Neuronal stem cell (in vitro differentiated cells): ENCODE results near the gene FMNL3.
"Not testable (repeated sequence)": the region's sequence is repeated elsewhere in the genome, so short reads cannot be mapped to it uniquely, and the experiment has no call there.

ENCODE experiments used
- DNase-seq: peaks from one replicate; pipeline ENCODE4 v3.0.0-alpha.2; 2013; ENCODE audit warnings: low spot score
- H2AFZ ChIP-seq: one replicate; pipeline ENCODE4 v1.6.1; 2013; ENCODE audit warnings: mild to moderate bottlenecking, low read length, inconsistent platforms
- H2AK5ac ChIP-seq: 2 replicates; pipeline ENCODE4 v1.6.1; 2013; ENCODE audit warnings: low read depth, mild to moderate bottlenecking, inconsistent platforms, low read length, moderate library complexity, mixed read lengths
- H2BK120ac ChIP-seq: 2 replicates; pipeline ENCODE4 v1.6.1; 2013; ENCODE audit warnings: low read depth, mild to moderate bottlenecking, inconsistent platforms, low read length, moderate library complexity, mixed read lengths
- H2BK12ac ChIP-seq: one replicate; pipeline ENCODE4 v1.6.1; 2013; ENCODE audit warnings: low read length, inconsistent platforms
- H2BK15ac ChIP-seq: 2 replicates; pipeline ENCODE4 v1.6.1; 2013; ENCODE audit warnings: mild to moderate bottlenecking, low read length, inconsistent platforms, mixed read lengths
- H2BK5ac ChIP-seq: one replicate; pipeline ENCODE4 v1.6.1; 2013; ENCODE audit warnings: inconsistent platforms, mild to moderate bottlenecking, low read length, moderate library complexity
- H3K14ac ChIP-seq: one replicate; pipeline ENCODE4 v1.6.1; 2013; ENCODE audit warnings: low read length, inconsistent platforms
- H3K18ac ChIP-seq: 2 replicates; pipeline ENCODE4 v1.6.1; 2013; ENCODE audit warnings: low read length, inconsistent platforms
- H3K23ac ChIP-seq: 2 replicates; pipeline ENCODE4 v1.6.1; 2013; ENCODE audit warnings: low read depth, mild to moderate bottlenecking, mixed read lengths, low read length, inconsistent platforms; ENCODE audit not compliant: poor library complexity
- H3K27ac ChIP-seq: replicated peaks from 3 replicates; pipeline ENCODE4 v1.5.1; 2013; ENCODE audit warnings: low read length, inconsistent platforms
- H3K27me3 ChIP-seq, 3 experiments: 2 replicates each; pipeline ENCODE4 v1.6.1; 2013; ENCODE audit warnings: low read length in 3 of 3, mild to moderate bottlenecking in 2 of 3, inconsistent platforms in 1 of 3, low read depth in 1 of 3, mixed read lengths in 1 of 3, moderate library complexity in 1 of 3; ENCODE audit not compliant: control insufficient read depth in 3 of 3, insufficient read depth in 3 of 3
- H3K36me3 ChIP-seq, 2 donors: replicated peaks in 1 of 2; 2 replicates each; pipeline ENCODE4 v1.6.1; 2013; ENCODE audit warnings: low read length in 2 of 2; ENCODE audit not compliant: control insufficient read depth in 2 of 2, insufficient read depth in 2 of 2
- H3K4ac ChIP-seq: 2 replicates; pipeline ENCODE4 v1.6.1; 2013; ENCODE audit warnings: inconsistent platforms, mild to moderate bottlenecking, low read length, moderate library complexity
- H3K4me1 ChIP-seq, 2 donors: 1 replicate in 1 of 2; 2 replicates in 1 of 2; pipeline ENCODE4 v1.6.1; 2013; ENCODE audit warnings: low read length in 2 of 2, low read depth in 1 of 2; ENCODE audit not compliant: control insufficient read depth in 2 of 2, insufficient read depth in 1 of 2
- H3K4me2 ChIP-seq: one replicate; pipeline ENCODE4 v1.6.1; 2013; ENCODE audit warnings: mild to moderate bottlenecking, low read length, inconsistent platforms; ENCODE audit not compliant: insufficient read depth, poor library complexity, severe bottlenecking
- H3K4me3 ChIP-seq, 2 donors: 2 replicates each; pipeline ENCODE4 v1.5.1; 2013; ENCODE audit warnings: low read length in 2 of 2, mild to moderate bottlenecking in 2 of 2, inconsistent platforms in 1 of 2, moderate library complexity in 1 of 2
- H3K79me1 ChIP-seq: one replicate; pipeline ENCODE4 v1.6.1; 2013; ENCODE audit warnings: low read depth, mild to moderate bottlenecking, inconsistent platforms, low read length, moderate library complexity
- H3K9ac ChIP-seq: one replicate; pipeline ENCODE4 v1.6.1; 2013; ENCODE audit warnings: mild to moderate bottlenecking, low read depth, low read length, inconsistent platforms; ENCODE audit not compliant: poor library complexity
- H3K9me3 ChIP-seq, 2 donors: replicated peaks in 1 of 2; 2 replicates each; pipeline versions ENCODE3 to v1.6.1; 2013; ENCODE audit warnings: low read length in 2 of 2, mild to moderate bottlenecking in 2 of 2, inconsistent platforms in 1 of 2, low read depth in 1 of 2, mixed read lengths in 1 of 2, moderate library complexity in 1 of 2; ENCODE audit not compliant: control insufficient read depth in 2 of 2, insufficient read depth in 1 of 2
- H4K8ac ChIP-seq: one replicate; pipeline ENCODE4 v1.6.1; 2013; ENCODE audit warnings: low read depth, mild to moderate bottlenecking, inconsistent platforms, low read length, moderate library complexity
- H4K91ac ChIP-seq: one replicate; pipeline ENCODE4 v1.6.1; 2013; ENCODE audit warnings: low read length, low read depth, mild to moderate bottlenecking, inconsistent platforms; ENCODE audit not compliant: poor library complexity
- WGBS, 2 donors: extraction: QIAGEN DNeasy Blood & Tissue Kit; methylation state at CpG; one replicate each; pipeline ENCODE4 v1.1.7; 2013; ENCODE audit warnings: missing lambda C conversion rate in 2 of 2, mixed read lengths in 1 of 2; ENCODE audit not compliant: insufficient read length in 2 of 2, insufficient replicate concordance in 1 of 2; ENCODE audit errors: extremely low coverage in 2 of 2; 5-methylcytosine and 5-hydroxymethylcytosine counted together

FMNL3 gene

DNA sequence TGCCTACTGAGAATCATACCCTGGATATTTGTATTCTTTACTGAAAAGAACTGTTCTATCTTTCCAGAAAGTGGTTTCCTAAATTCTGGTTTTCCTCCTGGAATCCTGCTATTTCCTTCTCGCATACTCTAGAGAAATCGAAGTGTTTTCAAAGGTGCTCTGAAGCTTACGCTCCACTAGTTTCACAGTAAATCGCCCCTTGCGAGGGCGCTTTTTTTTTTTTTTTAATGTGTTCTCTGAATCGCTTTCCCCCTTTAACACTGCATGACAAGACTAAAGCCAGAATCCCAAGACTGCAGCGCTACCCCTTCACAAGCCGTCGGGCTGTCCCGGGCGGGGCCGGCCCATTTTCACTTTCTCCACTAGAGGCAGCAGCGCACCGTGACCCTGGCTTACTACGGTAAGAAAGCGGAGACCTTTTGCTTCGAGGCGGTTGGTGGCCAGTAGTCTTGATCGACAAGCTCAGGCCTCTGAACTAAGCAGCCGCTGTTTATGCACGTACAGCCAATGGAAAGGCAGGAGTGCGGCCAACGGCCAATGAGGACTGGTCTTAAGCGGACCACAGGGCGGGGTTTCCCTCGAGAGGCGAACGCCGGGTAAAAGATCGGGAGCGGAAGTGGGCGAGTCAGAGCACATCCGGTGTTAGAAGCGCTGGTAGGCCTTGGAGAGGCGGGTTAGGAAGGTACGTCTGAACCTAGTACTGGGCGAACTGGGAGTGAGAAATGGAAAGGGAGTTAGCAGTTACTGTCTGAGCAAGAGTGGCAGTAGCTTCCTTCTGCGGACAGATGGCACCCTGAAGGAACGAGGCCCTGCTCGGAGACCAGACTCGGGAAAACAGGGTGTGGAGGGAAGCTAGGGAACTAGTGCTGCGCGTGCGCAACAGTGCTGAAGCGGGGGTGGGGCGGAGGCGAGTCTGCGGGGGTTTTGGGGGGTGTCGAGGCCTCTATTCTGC, 34.0 kb upstream of the FMNL3 start, which contains the start of gene TMBIM6:
Gene TMBIM6, plus strand, starts transcription at position 628 of the 952 bp plus-strand sequence. CDS start 10,937 bp downstream, outside the sequence.
- Histone ChIP-seq H3K79me1 (peaks cover 4% of the 10 kb centered on the region), H2BK12ac (no peak within 1 kb of the TSS), H3K36me3 (peaks cover 0 to 32% of the 10 kb centered on the region in 2 donors), H4K8ac (no peak within 1 kb of the TSS), H2BK5ac (no peak within 1 kb of the TSS), H3K18ac (peak within 1 kb of the TSS; percentile 95), H3K4ac (no peak within 1 kb of the TSS), H3K9me3 (no peaks in the 10 kb centered on the region), H3K9ac (peak within 1 kb of the TSS; percentile 96), H3K27ac (peak within 1 kb of the TSS; percentile 95), H4K91ac (no peak within 1 kb of the TSS), H2BK120ac (no peak within 1 kb of the TSS), H3K4me3 (peak within 1 kb of the TSS; percentile 65 to 96), H2AK5ac (no peak within 1 kb of the TSS), H3K14ac (peak within 1 kb of the TSS; percentile 79), H3K27me3 (no peaks in the 10 kb centered on the region), H3K4me1 (peaks cover 2 to 16% of the 10 kb centered on the region in 2 donors), H3K4me2 (peak within 1 kb of the TSS; percentile 68), H2AFZ (peak within 1 kb of the TSS; percentile 76), H3K23ac (peak within 1 kb of the TSS; percentile 66), H2BK15ac (no peak within 1 kb of the TSS)
- WGBS, 2 donors, result no CpG with 5 or more reads among the region's 50 CpGs
- DNase-seq, result peak; percentile 99

DNA sequence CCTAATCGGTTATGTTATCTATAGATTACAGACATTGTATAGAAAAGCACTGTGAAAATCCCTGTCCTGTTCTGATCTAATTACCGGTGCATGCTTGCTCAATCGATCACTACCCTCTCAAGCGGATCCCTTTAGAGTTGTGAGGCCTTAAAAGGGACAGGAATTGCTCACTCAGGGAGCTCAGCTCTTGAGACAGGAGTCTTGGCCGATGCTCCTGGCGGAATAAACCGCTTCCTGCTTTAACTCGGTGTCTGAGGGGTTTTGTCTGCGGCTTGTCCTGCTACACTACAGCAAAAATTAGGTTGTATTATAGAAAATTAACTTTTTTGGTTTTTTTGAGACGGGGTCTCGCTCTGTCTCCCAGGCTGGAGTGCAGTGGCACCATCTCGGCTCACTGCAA, 33.1 kb upstream of the FMNL3 start:
- H4K8ac ChIP-seq, H2BK120ac ChIP-seq, H3K23ac ChIP-seq, H3K4me3 ChIP-seq, H2AK5ac ChIP-seq, H3K18ac ChIP-seq, DNase-seq, H3K27me3 ChIP-seq, H3K4ac ChIP-seq, H3K79me1 ChIP-seq, H4K91ac ChIP-seq, H3K9ac ChIP-seq, H2BK12ac ChIP-seq, H3K9me3 ChIP-seq, H3K27ac ChIP-seq, H2BK5ac ChIP-seq, H3K4me2 ChIP-seq, H3K14ac ChIP-seq, H2BK15ac ChIP-seq: not testable (repeated sequence)
- H3K36me3 ChIP-seq, result peaks cover 0 to 29% of the 10 kb centered on the region in 2 donors
- WGBS, 2 donors, result no CpG with 5 or more reads among the region's 12 CpGs
- H3K4me1 ChIP-seq, result peaks cover 2 to 16% of the 10 kb centered on the region in 2 donors
- H2AFZ ChIP-seq, result peak overlapping the region; percentile 64

DNA sequence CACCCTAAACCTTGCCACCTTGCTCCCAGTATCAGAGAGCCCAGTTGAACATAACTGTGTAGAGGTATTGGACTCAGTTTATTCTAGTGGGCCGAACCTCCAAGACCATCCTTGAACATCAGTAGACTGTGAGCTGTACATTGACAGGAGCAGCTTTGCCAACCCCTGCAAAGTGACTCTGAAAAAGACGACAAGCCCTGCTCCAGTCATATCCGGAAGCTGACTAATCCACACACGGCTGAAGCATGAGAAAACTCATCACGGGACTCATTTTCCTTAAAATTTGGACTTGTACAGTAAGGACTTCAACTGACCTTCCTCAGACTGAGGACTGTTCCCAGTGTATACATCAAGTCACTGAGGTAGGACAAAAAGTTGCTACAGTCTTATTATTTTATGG, 31.5 kb upstream of the FMNL3 start:
- not testable (repeated sequence) for H3K18ac ChIP-seq, H3K23ac ChIP-seq, H3K4ac ChIP-seq, H3K9ac ChIP-seq, H3K4me2 ChIP-seq, H2BK12ac ChIP-seq, H2AFZ ChIP-seq, H2BK15ac ChIP-seq, H3K27ac ChIP-seq, H3K79me1 ChIP-seq, H3K4me3 ChIP-seq, H3K27me3 ChIP-seq, H2AK5ac ChIP-seq, H4K91ac ChIP-seq, H2BK120ac ChIP-seq, H2BK5ac ChIP-seq, H3K9me3 ChIP-seq, DNase-seq, H4K8ac ChIP-seq, H3K14ac ChIP-seq
- Histone ChIP-seq H3K36me3 (peaks cover 0 to 13% of the 10 kb centered on the region in 2 donors), H3K4me1 (peaks cover 2 to 16% of the 10 kb centered on the region in 2 donors)
- WGBS, 2 donors, result no CpG with 5 or more reads among the region's 5 CpGs

DNA sequence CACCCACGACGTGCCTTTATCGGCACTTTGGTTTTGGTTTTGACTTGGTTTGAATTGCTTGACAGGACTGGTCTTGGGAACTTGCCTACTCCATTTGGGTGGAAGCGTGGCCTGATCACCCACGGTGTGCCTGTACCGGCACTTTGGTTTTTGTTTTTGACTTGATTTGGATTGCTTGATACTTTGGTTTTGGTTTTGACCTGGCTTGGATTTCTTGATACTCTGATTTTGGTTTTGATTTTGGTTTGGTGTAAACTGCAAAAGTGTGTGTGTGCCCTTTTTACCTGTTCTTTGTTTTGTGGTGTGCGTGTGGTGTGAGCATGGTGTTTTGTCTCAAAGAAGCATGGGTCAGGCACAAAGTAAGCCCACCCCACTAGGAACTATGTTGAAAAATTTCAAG, 27.7 kb upstream of the FMNL3 start:
- no CpG with 5 or more reads among the region's 7 CpGs for WGBS, 2 donors
- H3K27ac ChIP-seq, H3K4me3 ChIP-seq, H2AK5ac ChIP-seq, H2AFZ ChIP-seq, H3K79me1 ChIP-seq, H2BK5ac ChIP-seq, H2BK120ac ChIP-seq, H3K9ac ChIP-seq, H3K4me1 ChIP-seq, H3K9me3 ChIP-seq, H3K18ac ChIP-seq, H4K8ac ChIP-seq, H3K4me2 ChIP-seq, H3K14ac ChIP-seq, H3K27me3 ChIP-seq, H2BK15ac ChIP-seq, H3K36me3 ChIP-seq, H4K91ac ChIP-seq, H3K23ac ChIP-seq, H3K4ac ChIP-seq, H2BK12ac ChIP-seq, DNase-seq: not testable (repeated sequence)
